Muscle layer of colon (tissue), 2 donors: ENCODE results near the gene MEAF6.
A peak's percentile ranks its signal among the peaks of the same experiment; 100 is the strongest.

ENCODE experiments used
- H3K27ac ChIP-seq: one replicate; pipeline ENCODE4 v1.7.0; 2013; ENCODE audit warnings: low read depth, mild to moderate bottlenecking, low read length, moderate library complexity
- H3K27me3 ChIP-seq, 2 donors: one replicate each; pipeline ENCODE4 v1.7.0; 2013; ENCODE audit warnings: low read length in 2 of 2, mild to moderate bottlenecking in 2 of 2; ENCODE audit not compliant: insufficient read depth in 2 of 2, control insufficient read depth in 1 of 2
- H3K36me3 ChIP-seq: one replicate; pipeline ENCODE4 v1.7.0; 2013; ENCODE audit warnings: mild to moderate bottlenecking, low read length; ENCODE audit not compliant: insufficient read depth
- H3K4me1 ChIP-seq: one replicate; pipeline ENCODE4 v1.7.0; 2013; ENCODE audit warnings: mild to moderate bottlenecking, low read length; ENCODE audit not compliant: insufficient read depth
- H3K4me3 ChIP-seq, 2 donors: one replicate each; pipeline ENCODE4 v1.7.0; 2013; ENCODE audit warnings: low read length in 2 of 2, low read depth in 1 of 2, mild to moderate bottlenecking in 1 of 2, moderate library complexity in 1 of 2
- H3K9ac ChIP-seq: one replicate; pipeline ENCODE4 v1.7.0; 2013; ENCODE audit warnings: low read length
- H3K9me3 ChIP-seq: one replicate; pipeline ENCODE4 v1.7.0; 2013; ENCODE audit warnings: mild to moderate bottlenecking, low read length
- donor health status: abdominal sarcoma.
- donor health status: Adenocarcinoma of cecum.

MEAF6 gene

GRCh38 chr1:37476087-37476452 is 38.5 kb downstream of the MEAF6 start:
- H3K4me1 ChIP-seq: peaks cover 89% of the 10 kb centered on the region
- peak overlapping the region; percentile 9 to 82 for H3K4me3 ChIP-seq
- H3K27me3 ChIP-seq: no peaks in the 10 kb centered on the region
- no peaks in the 10 kb centered on the region for H3K9me3 ChIP-seq
- H3K36me3 ChIP-seq: peaks cover 21% of the 10 kb centered on the region
- H3K9ac ChIP-seq: peak overlapping the region; percentile 76
- H3K27ac ChIP-seq: peak overlapping the region; percentile 90

GRCh38 chr1:37475380-37476086 is 39.0 kb downstream of the MEAF6 start:
- Histone ChIP-seq H3K27ac (peak overlapping the region; percentile 90), H3K36me3 (peaks cover 16% of the 10 kb centered on the region), H3K27me3 (no peaks in the 10 kb centered on the region), H3K4me3 (peak overlapping the region; percentile 64 to 82), H3K9ac (peak overlapping the region; percentile 97), H3K4me1 (peaks cover 87% of the 10 kb centered on the region), H3K9me3 (no peaks in the 10 kb centered on the region)

GRCh38 chr1:37474697-37475379 is 39.7 kb downstream of the MEAF6 start:
- no peaks in the 10 kb centered on the region for H3K9me3 ChIP-seq
- peak overlapping the region; percentile 90 for H3K27ac ChIP-seq
- peaks cover 80% of the 10 kb centered on the region for H3K4me1 ChIP-seq
- peak overlapping the region; percentile 97 for H3K9ac ChIP-seq
- no peaks in the 10 kb centered on the region for H3K27me3 ChIP-seq
- H3K4me3 ChIP-seq: peak overlapping the region; percentile 64 to 82
- H3K36me3 ChIP-seq: peaks cover 9% of the 10 kb centered on the region

GRCh38 chr1:37474046-37474696 is 40.4 kb downstream of the MEAF6 start, which contains the start of gene ZC3H12A:
Gene ZC3H12A (plus strand): TSS chr1:37474580. CDS start chr1:37475497, 917 bp downstream.
- H3K4me1 ChIP-seq: peaks cover 73% of the 10 kb centered on the region
- H3K9me3 ChIP-seq: no peaks in the 10 kb centered on the region
- H3K9ac ChIP-seq: peak within 1 kb of the TSS; percentile 97
- no peaks in the 10 kb centered on the region for H3K27me3 ChIP-seq
- H3K4me3 ChIP-seq: peak within 1 kb of the TSS; percentile 82 to 83
- peaks cover 9% of the 10 kb centered on the region for H3K36me3 ChIP-seq
- peak within 1 kb of the TSS; percentile 93 for H3K27ac ChIP-seq

- no peaks in the 10 kb centered on the region for H3K9me3 ChIP-seq
- peak overlapping the region; percentile 82 to 83 for H3K4me3 ChIP-seq
- peak overlapping the region; percentile 85 for H3K9ac ChIP-seq
- peaks cover 8% of the 10 kb centered on the region for H3K36me3 ChIP-seq
- H3K4me1 ChIP-seq: peaks cover 67% of the 10 kb centered on the region
- no peaks in the 10 kb centered on the region for H3K27me3 ChIP-seq
- H3K27ac ChIP-seq: peak overlapping the region; percentile 93
Measured at GRCh38 chr1:37473431-37474045, 41.0 kb downstream of the MEAF6 start.

GRCh38 chr1:37472994-37473393 is 41.6 kb downstream of the MEAF6 start:
- peaks cover 2% of the 10 kb centered on the region for H3K36me3 ChIP-seq
- H3K4me1 ChIP-seq: peaks cover 61% of the 10 kb centered on the region
- no peaks in the 10 kb centered on the region for H3K9me3 ChIP-seq
- no peaks in the 10 kb centered on the region for H3K27me3 ChIP-seq
- H3K4me3 ChIP-seq: peak overlapping the region in 1 of 2 donors; percentile 82
- peak overlapping the region; percentile 54 for H3K27ac ChIP-seq
- no peak overlapping the region for H3K9ac ChIP-seq

- Histone ChIP-seq H3K27ac (peak overlapping the region; percentile 29), H3K27me3 (no peaks in the 10 kb centered on the region), H3K4me3 (peak overlapping the region in 1 of 2 donors; percentile 0), H3K36me3 (no peaks in the 10 kb centered on the region), H3K9ac (no peak overlapping the region), H3K9me3 (no peaks in the 10 kb centered on the region), H3K4me1 (peaks cover 54% of the 10 kb centered on the region)
Measured at GRCh38 chr1:37472281-37472680, 42.3 kb downstream of the MEAF6 start.

- Histone ChIP-seq H3K4me3 (peak overlapping the region in 1 of 2 donors; percentile 0), H3K9ac (peak overlapping the region; percentile 35)
Measured at GRCh38 chr1:37471345-37472231, 43.0 kb downstream of the MEAF6 start.

GRCh38 chr1:37469386-37469785 is 45.2 kb downstream of the MEAF6 start:
- Histone ChIP-seq H3K27me3 (no peaks in the 10 kb centered on the region), H3K4me3 (no peak overlapping the region), H3K4me1 (peaks cover 30% of the 10 kb centered on the region), H3K27ac (no peak overlapping the region), H3K9me3 (no peaks in the 10 kb centered on the region), H3K36me3 (no peaks in the 10 kb centered on the region), H3K9ac (no peak overlapping the region)

More at GRCh38 chr1:37471345-37472231, 43.0 kb downstream of the MEAF6 start:
- H3K9me3 ChIP-seq: no peaks in the 10 kb centered on the region
- H3K4me1 ChIP-seq: peaks cover 47% of the 10 kb centered on the region
- peak overlapping the region; percentile 29 for H3K27ac ChIP-seq
- H3K36me3 ChIP-seq: no peaks in the 10 kb centered on the region
- no peaks in the 10 kb centered on the region for H3K27me3 ChIP-seq

GRCh38 chr1:37468037-37468436 is 46.5 kb downstream of the MEAF6 start:
- no peak overlapping the region for H3K4me3 ChIP-seq
- no peaks in the 10 kb centered on the region for H3K36me3 ChIP-seq
- no peak overlapping the region for H3K9ac ChIP-seq
- H3K27me3 ChIP-seq: no peaks in the 10 kb centered on the region
- H3K27ac ChIP-seq: no peak overlapping the region
- H3K4me1 ChIP-seq: peaks cover 21% of the 10 kb centered on the region
- H3K9me3 ChIP-seq: no peaks in the 10 kb centered on the region
